ENCODE results near the gene MERTK.
"Not testable (repeated sequence)": the region's sequence is repeated elsewhere in the genome, so short reads cannot be mapped to it uniquely, and the experiment has no call there.

The MERTK gene

GRCh38 chr2:111910609-111911277, 12.3 kb downstream of the MERTK start:
- DNase-seq, result no peak

DNA sequence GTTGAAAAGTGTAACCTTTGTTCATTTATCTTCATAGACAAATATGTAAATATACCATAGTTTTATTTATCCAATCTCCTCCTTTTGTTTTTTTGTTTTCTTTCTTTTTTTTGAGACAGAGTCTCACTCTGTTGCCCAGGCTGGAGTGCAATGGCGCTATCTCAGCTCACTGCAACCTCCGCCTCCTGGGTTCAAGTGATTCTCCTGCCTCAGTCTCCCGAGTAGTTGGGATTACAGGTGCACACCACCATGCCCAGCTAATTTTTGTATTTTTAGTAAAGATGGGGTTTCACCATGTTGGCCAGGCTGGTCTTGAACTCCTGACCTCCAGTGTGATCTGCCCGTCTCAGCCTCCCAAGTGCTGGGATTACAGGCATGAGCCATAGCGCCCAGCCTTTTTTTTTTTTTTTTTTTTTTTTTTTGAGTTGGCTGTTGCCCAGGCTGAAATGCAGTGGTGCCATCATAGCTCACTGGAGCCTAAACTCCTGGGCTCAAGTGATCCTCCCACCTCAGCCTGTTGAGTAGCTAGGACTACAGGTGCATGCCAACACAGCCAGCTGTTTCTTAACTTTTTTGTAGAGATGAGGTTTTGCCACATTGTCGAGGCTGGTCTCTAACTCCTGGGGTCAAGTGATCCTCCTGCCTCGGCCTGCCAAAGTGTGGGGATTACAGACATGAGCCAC, 13.0 kb downstream of the MERTK start:
- DNase-seq, result not testable (repeated sequence)

DNA sequence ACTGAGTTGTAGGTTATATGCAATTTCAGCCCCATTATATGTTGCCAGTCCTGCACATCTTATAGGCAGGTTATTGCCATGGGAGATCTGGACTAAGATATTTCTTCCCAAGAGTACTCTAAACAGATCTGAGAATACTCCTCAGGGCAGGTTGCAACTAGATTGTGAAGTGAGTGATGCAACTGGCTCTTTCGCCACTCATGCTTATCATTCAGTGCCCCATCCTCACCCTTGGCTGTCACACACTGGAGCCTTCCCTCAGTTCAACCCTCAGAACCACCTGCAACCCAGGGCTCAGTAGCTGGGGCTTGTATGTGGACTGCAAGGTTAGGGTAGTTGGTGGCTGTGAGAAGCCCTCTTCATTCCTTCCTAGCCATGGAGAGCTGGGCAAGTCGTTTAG, 14.1 kb downstream of the MERTK start:
- no peak for DNase-seq

DNA sequence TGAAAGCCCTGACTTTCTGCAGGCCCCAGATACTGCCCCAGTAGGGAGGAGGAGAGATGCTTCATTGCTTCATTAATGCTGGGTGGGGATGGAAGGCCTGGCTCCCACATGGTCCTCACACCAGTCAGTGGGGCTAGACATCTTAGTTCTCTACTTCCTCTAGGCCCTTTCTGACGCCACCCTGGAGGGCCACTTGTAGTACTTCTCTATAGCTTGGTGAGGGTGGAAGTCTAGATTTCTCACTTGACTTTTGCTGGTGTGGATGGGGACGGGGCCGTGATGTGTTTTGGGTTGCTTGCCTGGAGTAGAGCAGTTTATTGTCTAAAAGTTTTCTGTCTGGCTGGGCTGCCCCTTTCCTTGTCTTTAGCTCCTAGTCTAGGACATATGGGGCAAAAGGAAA, 18.7 kb downstream of the MERTK start:
- no peak for DNase-seq

GRCh38 chr2:111918383-111918806, 20.0 kb downstream of the MERTK start:
- DNase-seq, result no peak

- no peak for DNase-seq
Measured at GRCh38 chr2:111919365-111919764, 21.0 kb downstream of the MERTK start.

DNA sequence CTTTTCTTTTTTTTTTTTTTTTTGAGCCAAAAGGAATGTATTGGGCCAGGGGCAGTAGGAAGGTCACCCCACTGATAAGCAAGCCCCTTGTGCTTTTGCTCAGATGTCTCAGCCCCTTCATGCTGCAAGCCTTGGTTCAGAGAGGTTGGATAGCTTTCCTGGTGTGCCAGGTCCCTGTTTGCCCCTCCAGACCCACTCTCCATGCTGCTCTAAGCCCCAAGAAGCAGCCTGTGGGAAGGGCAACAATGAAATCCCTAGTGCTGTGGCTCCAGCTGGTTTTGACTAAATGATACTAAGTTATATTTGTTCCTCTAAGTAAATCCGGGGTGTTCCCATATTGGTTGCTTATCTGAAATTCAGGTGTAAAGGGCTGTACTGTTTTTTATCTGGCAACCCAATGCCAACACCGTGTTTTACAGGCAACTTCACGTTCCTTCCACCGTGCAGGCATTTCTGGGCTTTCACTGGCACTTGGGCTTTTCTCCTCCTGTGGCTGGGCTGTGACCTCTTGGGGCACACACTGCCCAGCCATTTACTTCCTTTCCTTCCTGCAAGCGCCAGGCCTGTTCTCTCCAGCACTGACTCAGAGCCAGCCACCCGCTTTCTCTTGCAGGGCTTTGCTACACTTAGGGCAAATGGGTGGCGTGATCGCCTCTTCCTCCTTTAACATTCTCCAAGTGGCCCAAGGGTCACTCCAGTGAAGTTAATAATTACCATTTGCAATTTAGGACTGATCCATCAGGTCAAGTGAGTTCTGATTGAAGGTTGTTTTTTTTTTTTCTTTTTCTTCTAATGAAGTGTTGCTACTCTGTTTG, 21.6 kb downstream of the MERTK start:
- DNase-seq, result no peak

- DNase-seq, result no peak
Measured at GRCh38 chr2:111923276-111923804, 24.9 kb downstream of the MERTK start.

DNA sequence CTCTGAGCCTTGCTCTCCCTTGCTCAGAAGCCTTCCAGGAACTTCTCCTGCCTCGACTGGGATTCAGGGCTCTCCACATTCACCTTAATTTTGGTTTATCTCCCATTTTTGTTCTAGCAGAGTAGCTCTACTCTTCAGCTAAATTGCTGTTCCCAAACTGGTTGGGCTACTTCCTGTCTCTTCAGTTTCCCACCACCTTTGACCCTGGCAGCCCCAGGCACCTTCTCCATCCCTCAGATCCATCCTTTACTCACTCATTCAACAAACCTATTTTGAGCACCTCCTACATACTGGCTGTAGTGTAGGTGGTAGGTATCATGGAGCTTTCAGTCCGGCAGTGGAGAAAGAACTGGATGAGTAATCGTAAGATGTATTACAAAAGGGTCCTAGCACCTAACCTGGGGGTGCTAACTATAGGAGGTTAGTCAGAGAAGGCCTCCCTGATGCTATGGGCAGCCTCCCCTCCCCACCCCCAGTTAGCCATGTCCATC, 26.3 kb downstream of the MERTK start:
- DNase-seq, result no peak

DNA sequence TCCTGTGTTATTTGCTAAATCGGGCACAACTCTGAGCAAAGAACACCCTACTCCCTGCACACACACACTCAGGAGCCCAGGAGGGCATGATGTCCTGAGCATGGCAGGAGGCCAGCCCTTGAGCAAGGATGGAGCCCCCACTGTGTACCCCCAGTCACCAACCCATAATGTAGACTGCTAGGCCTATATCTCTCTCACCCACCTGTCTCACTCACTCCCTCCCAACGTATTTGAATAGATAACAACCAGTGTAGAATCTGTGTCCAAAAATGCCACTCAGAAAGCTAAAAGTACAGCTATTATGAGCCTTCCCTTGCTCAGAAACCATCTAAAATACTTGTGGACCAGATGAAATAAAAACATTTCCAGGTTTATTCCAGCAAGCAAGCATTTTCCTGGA, 29.3 kb downstream of the MERTK start:
- DNase-seq, result no peak

DNA sequence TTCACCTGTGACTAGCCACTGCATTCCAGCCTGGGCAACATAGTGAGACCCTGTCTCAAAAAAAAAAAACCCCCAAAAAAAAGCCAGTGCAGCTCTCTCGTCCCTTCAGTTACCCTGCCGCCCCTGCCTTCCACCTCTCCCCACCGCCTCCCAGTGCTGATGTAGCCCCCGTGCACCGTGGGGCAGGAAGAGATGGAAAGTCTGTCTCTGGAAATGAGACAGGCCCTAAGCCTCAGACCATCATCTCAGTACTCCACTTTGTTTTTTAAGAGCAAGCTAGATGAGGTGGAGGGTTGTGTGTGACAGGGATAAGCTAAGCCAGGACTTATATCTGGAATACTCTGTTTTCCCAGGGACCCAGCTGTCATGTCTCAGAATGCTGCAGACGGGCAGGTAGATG, 32.0 kb downstream of the MERTK start:
- DNase-seq, result no peak

DNA sequence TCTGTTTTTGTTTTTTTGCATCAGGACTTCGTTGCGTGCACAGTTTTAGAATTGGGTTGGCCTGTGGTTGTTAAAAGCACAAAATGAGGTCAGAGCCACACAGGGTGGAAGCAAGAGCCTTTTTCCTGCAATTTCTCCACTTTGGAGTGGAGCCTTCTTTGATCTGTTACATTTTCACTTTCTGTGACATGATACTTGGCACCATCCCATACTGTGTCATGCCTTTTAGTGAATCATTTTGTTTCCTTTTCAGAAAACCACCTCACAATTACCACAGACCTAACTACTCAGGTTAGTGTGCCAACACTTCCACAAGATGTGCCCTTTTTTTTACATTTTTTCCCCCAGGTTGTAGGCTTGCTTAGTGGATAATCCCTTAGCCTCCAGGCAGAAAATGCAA, 32.5 kb downstream of the MERTK start:
- no peak for DNase-seq

DNA sequence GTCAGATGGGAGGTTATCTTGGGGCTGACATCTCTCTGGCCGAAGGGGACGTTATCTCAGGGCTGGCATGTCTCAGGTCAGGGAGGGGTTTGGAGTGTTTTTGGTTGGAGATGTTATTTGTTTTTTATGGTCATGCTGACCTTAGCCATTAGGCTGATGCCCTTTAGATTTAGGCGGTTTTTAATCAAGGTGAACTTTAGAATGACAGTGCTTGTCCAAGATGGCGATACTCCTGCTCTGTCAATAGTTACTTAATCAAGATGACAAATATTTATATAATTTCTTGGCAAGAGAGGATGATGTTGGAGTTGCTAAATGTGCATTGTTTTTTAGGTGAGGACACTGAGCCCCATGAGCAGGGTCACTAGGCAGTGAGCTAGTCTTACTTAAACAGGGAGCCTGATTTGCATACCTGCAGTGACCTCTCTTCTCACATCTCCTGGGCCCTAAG, 34.5 kb downstream of the MERTK start:
- DNase-seq, result no peak

DNA sequence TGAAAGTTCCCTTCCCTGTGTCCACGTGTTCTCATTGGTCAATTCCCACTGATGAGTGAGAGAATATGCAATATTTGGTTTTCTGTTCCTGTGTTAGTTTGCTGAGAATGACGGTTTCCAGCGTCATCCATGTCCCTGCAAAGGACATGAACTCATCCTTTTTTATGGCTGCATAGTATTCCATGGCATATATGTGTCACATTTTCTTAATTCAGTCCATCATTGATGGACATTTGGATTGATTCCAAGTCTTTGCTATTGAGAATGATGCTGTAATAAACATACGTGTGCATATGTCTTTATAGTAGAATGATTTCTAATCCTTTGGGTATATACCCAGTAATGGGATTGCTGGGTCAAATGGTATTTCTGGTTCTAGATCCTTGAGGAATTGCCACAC, 35.5 kb downstream of the MERTK start:
- DNase-seq, result not testable (repeated sequence)

DNA sequence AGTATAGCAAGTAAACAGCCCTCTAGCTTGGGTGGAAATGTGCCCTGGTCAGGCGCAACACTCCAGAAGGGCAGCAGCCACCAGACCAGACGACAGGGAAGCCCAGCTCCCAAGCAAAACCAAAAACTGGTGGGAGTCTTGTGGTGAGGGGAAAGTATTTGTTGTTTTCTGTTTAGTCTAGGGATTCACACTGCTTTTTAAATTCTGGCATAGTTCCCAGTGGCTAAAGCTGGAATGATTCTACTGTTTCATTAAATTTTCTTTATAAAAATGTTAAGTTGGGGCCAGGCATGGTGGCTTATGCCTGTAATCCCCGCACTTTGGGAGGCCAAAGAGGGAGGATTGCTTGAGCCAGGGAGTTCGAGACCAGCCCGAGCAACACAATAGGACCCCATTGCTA, 38.5 kb downstream of the MERTK start:
- no peak for DNase-seq

DNA sequence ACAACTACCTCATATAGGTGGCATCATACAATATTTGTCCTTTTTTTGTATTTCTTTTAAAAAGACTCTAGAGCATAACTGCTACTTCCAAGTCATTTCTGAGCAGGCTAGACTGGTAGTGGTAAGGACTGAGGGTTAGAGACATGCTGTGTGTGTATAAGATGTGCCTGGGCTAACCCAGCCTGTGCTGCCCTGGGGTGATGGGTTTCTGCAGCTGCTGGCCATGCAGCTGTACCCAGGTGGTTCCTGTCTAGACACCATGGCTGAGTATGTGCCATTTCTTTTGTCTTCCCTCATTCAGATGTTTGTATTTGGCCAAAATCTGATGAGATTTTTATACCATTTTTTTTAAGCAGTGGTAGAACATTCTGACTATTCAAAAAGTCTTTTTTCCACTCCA, 40.0 kb downstream of the MERTK start:
- DNase-seq, result no peak

DNA sequence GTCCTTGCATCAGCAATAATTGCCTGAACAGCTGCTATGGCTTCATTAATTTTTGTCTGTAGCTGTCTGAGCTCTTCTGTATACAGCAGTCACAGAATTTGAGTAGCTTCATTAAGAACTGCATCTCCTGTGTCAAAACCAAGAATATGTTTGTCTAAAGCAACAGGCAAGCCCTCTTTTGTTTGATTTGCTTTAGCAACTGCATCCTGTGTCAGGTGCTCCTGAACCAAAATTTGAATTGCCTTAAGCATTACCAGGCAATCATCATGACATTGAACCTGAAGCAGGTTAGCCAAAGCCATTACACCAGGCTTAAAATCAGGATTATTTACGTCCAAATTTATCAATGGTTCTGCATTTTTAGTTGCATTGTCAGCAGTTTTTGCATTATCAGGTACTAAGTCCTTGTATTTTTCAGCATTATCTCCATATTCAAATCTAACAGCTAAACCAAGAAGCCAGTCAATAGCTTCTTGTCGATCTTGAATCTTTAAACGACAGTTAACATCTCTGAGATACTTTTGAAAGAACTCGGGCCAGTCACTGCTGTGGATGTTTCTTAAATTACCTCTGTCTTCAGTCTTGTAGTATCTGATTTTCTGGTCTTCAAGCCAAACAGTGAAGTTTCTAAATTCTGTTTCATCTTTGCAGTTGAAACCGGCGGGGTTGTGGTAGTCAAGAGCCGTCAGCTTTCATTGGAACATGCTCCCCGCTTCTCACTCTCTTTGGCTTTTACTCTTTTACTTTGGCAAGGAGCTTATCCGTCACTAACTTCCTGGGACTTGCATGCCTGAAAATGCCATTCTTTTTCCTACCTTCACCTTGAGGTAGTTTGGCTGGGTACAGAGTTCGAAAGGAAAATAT, 42.2 kb downstream of the MERTK start:
- no peak for DNase-seq

DNA sequence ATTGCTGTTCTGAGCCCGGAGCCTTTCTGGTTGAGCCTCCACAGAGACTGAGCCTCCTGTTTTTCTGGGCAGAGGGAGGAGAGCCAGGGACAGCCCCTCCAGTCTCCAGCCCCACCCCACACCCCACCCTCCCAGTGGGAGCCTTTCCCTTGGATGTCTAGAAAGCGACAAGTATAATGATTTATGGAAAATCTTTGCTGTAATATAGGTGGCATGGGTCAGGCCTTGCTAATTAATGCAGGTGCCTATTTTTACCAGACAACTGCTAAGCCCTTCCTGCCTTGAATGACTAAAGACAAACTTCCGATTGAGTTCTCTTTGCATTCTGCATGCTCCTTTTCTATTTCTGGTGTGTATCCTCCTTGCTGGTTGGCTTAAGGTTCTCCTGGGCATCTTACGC, 43.1 kb downstream of the MERTK start:
- no peak for DNase-seq

DNA sequence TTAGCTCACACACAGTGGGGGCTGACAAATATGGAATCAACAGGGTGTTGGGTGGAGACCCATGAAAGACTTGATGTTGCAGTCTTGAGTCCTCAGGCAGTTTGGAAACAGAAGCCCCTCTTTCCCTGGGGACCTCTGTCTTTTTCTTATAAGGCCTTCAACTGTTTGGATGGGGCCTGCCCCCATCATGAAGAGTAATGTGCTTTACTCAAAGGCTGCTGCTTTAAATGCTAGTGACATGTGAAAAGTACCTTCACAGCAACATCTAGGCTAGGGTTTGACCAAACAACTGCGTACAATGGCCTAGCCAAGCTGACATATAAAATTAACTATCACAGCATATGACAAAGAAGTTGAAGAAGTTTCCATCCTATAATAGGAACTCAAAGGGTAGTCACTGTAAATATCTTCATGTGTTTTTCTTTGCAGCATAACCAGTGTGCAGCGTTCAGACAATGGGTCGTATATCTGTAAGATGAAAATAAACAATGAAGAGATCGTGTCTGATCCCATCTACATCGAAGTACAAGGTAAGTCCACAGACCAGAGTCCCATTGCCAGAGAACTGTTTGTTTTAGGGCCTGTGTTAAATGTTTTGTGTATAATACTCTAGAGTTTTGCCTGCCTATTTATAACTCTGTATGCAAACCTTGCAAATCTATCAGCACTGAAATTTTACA, 46.3 kb downstream of the MERTK start:
- DNase-seq, result no peak

- no peak for DNase-seq
Measured at GRCh38 chr2:111945444-111946293, 47.3 kb downstream of the MERTK start.

Data from NCI-H187 (cell line).